ENCODE measurements around the gene KRTAP10-12.
"Not testable (repeated sequence)": the region's sequence is repeated elsewhere in the genome, so short reads cannot be mapped to it uniquely, and the experiment has no call there.

Gene KRTAP10-12, protein sequence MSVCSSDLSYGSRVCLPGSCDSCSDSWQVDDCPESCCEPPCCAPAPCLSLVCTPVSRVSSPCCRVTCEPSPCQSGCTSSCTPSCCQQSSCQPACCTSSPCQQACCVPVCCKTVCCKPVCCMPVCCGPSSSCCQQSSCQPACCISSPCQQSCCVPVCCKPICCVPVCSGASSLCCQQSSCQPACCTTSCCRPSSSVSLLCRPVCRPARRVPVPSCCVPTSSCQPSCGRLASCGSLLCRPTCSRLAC

DNA sequence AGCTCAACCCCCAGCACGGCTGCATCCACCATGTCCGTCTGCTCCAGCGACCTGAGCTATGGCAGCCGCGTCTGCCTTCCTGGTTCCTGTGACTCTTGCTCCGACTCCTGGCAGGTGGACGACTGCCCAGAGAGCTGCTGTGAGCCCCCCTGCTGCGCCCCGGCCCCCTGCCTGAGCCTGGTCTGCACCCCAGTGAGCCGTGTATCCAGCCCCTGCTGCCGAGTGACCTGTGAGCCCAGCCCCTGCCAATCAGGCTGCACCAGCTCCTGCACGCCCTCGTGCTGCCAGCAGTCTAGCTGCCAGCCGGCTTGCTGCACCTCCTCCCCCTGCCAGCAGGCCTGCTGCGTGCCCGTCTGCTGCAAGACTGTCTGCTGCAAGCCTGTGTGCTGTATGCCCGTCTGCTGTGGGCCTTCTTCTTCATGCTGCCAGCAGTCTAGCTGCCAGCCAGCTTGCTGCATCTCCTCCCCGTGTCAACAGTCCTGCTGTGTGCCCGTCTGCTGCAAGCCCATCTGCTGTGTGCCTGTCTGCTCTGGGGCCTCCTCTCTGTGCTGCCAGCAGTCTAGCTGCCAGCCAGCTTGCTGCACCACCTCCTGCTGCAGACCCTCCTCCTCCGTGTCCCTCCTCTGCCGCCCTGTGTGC is at the start of gene KRTAP10-12:
Gene KRTAP10-12 (plus strand): TSS at position 1 of the 639 bp plus-strand sequence. CDS start 30 bp downstream, at position 31.
- not testable (repeated sequence) for DNase-seq

DNA sequence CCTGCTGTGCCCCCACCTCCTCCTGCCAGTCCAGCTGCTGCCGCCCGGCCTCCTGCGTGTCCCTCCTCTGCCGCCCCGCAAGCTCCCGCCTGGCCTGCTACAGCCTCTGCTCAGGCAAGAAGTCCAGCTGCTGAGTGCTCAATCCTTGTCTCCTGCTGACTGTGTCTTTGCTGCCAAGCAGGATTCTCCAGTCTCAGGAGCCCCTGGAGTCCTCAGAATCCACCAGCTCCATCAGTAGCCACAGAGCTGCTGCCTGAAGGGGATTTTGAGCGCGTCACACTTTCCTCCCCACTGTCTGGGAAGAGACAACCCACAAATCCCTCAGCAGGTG is 49.8 kb upstream of the KRTAP10-12 start:
- DNase-seq: no peak

DNA sequence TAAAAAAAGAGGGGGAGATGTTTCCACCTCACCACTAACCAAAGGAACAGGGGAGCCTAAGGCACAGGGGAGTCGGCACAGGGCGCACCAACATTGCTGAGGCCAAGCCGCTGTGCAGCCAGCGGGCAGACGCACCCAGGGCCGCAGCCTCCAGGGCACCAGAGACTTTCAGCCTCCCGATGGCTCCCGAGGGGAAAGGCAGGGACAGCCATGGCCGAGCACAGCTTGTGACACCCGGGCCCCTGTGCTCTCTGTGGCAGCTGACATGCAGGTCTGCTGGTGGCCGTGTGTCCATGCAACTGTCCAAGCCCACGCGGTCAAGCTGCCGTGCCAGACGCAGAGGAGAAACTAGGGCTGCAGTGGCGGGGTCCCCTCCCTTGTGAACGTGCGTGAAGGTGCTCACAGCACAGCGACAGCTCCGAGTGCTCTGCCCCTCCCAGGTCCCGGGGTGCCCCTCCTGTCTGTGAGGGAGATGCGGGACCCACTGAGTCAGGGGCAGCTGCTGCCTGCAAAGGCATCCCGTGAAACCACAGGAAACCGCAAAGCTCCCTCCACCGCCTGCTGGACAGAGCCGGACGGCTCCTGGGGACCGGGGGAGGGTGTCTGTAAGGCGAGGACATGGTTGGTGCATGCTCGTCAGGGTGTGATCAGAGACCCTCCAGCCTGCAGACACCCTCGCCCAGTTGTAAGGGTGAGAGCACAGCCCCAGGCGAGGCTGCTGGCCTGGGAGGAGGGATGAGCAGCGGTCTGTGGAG is 48.2 kb upstream of the KRTAP10-12 start:
- no peak for DNase-seq

DNA sequence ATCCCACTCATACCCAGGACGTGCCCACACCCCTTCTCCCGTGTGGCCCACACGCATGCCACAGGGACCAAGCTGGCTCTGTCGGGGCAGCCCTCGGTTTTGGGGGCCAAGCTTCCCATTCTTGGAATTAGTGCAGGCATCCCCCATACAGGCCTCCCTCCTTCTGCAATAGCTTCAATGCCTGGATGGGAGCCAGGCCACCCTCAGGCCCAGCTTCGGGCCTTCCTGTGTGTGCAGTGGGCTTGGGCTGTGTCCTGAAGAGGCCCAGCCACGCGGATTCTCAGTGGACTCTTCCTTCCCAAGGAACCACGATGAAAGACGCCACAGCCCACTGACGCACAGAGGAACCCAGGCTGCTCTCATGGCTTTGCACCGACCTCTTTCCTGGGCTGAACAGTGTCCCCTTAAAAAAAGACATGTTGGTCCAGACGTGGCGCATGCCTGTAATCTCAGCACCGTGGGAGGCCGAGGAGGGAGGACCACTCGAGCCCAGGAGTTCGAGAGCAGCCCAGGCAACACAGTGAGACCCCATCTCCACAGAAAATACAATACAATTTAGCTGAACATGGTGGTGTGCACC is 47.4 kb upstream of the KRTAP10-12 start:
- DNase-seq: no peak

DNA sequence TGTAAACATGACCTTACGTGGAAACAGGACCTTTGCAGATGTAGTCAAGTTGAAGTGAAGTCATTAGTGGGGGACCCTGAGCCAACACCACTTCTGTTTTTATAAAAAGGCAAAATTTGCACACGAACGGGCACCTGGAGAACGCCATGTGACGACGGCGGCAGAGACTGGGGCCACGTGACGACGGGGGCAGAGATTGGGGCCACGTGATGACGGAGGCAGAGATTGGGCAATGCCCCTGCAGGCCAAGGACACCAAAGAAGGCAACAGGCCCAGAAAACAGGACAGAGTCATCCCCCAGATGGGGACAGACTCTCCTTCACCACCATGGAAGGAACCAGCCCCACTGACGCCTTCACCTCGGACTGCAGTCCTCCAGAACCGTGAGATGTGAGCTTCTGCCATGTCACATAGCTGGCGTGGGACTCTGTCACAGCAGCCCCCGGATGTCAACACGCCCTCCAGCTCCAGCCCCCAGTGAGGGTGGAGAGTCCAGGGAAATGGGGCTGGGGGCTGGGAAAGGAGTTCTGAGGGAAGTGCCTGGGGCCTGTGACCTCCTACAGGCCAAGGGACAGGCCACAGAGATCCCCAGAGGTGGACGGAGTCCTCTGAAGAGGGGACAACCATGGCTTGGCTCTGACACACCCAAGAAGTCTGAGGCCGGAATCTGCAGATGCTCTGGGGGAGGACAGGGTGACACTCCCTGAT is 46.6 kb upstream of the KRTAP10-12 start:
- no peak for DNase-seq

DNA sequence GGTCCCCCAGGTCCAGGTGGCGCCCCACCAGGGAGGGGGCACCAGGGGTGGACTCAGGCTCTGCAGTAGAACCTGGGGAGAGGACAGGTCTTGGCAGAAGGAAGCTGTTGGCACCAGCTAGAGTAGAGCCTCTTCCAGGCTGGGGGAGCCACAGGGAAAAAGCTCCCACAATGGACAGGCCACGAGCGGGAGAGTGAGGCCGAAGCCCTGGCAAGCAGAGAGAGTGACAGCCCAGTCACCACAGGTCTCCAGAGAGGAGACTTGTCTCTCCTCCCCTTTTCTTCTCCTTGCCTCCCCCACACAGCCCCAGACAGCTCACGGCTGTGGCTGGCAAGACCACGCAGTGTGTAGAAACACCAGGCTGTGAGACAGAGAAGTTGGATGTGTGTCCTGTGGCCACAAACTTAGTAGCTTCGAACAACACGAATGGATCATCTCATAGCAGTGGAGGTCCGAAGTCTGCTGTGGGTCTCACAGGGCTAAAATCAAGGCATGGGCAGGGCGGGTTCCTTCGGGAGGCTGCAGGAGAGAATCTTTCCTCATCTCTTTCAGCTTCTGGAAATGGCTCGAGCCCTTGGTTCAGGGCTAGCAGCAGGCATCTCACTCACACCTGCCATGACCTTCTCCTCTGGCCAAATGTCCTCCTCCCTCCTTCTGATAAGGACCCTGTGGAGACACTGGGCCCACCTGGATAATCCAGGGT is 45.8 kb upstream of the KRTAP10-12 start:
- no peak for DNase-seq

DNA sequence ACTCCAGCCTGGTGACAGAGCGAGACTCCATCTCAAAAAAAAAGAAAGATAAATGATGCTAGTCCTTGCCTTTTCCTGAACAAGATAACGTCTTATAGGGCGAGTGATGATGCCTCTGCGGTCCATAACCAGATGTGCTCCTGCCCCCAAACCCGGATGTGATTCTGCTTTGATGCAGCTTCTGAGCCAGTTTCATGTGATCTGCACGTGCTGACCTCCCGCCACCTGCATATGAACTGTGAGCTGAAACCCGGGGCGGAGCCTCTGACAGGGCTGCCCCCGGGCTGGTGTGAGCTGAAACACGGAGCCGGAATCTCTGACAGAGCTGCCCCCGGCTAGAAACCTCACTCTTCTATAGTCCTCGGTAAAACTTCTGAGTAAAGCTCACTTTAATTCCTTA is 43.8 kb upstream of the KRTAP10-12 start:
- DNase-seq: no peak

DNA sequence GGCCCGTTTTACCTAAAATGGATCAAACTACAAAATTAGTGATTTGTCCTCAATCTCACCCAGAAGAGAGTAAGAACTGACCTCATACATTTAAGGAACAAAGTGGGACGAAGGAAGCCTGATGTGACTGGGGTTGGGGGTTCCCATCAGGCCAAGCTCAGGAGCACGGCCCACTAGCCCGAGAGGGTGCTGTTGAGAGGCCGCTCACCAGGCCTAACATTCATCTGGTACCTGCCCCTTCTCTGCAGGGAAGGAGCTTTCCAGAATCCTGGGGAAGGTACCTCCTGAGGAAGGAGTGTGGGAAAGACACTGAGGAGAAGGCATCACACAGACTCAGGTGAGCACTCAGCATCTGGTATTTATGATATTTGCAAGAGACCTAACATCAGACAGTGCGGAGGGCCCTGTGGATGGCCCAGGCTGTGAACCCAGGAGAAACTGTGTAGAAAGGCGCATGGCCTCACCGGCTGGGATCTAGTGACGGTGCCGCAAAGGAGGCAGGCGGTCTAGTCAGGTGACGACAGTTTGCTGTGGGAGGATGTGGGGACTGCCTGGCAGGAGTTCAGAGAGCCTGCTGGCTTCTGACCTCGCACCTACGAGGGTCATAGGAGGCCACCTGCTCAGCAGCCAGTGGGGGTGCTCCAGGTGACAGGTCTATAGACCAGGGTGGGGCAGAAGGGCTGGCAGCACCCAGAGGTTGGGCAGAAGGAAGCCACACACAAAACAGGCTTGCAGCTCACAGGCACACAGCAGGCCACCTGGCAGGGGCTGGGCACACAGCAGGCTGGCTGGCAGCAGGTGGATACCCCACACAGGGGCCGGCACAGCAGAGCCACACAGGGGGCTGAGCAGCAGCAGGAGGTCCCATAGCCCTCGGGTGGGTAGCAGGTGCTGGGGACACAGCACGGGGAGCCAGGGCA is 43.1 kb upstream of the KRTAP10-12 start:
- peak; percentile 77 for DNase-seq

DNA sequence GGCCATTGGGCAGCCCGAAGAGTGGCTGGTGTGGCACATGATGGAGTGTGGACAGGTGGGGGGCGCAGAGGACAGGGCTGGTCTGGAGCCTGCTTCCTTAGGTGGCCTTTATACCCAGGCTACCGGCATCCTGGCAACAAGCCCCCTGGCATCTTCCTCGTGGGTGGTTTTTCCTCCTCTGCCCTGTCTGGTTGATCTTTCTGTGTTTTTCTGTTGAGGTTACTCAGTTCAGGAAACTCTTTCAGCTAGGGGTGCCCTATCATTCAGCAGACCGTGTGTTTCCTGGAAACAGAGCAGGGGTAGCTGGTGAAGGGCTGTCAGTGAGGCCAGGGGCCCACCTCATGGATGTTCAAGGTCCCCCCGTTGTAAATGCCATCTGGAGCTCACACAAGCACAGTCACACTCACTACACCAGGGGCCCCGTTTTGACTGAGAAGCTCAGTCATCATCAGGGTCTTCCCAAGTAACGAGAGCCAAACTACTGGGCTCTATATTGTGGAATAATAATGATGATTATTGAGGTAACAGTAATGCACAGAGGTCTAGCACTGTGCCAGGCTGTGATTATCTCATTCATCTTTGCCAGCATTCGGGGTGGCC is 42.3 kb upstream of the KRTAP10-12 start, which contains the start of gene KRTAP12-4:
Gene KRTAP12-4 (minus strand): TSS at position 84 of the 600 bp plus-strand sequence. CDS start 45 bp downstream, at position 39.
- DNase-seq: peak; percentile 5

DNA sequence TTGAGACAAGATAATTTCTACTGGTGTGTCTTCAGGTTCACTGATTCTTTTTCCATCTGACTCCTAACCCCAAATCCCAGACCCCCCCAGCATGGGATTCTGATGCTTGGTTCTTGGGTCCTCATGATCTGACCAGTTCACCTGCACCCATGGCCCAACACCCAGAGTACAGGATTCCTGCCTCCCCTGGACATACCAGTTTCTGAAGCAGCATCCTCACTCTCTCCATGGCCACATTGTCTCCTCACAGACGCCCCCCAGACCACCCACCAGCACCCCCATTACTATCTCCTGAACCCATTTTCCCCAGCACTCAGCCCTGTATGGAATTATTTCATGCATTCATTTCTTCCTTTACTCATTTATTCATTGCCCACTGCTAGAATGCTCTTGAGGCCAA is 40.1 kb upstream of the KRTAP10-12 start:
- no peak for DNase-seq

DNA sequence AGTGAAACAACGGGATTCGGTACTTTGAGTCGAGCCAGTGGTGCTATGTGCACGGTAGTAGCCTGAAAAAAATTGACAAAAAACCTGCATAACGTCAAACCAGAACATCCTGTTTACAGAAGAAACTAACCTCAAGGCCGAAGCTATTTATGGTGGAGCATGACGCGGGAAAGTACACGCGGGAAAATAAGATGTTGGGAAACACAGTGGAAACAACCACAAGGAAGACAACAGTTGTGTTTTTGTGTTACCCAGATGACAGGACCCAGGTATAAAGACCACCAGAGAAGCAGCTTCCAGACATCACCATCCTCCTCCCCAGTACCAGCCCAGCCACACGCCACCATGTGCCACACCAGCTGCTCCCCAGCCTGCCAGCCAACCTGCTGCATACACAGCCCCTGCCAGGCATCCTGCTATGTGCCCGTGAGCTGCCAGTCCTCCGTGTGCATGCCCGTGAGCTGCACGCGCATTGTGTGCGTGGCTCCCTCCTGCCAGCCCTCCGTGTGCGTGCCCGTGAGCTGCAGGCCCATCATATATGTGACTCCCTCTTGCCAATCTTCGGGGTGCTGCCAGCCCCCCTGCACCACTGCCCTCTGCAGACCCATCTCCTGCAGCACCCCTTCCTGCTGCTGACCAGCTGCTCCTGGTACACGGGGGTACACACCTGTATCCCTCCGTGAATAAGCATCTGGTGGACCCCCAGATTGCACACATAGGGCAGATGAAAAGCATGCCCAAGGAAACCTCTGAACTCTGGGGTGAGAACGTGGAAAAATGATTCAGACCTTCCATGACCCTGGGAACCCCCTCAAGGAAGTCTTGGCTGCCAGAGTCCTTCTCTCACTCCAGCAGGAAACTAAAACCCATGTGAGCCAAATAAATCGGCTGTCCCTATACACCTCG is 39.1 kb upstream of the KRTAP10-12 start, which contains the start of gene KRTAP12-3:
Gene KRTAP12-3 (plus strand): TSS at position 298 of the 906 bp plus-strand sequence. CDS start 48 bp downstream, at position 346.
- peak; percentile 80 for DNase-seq

DNA sequence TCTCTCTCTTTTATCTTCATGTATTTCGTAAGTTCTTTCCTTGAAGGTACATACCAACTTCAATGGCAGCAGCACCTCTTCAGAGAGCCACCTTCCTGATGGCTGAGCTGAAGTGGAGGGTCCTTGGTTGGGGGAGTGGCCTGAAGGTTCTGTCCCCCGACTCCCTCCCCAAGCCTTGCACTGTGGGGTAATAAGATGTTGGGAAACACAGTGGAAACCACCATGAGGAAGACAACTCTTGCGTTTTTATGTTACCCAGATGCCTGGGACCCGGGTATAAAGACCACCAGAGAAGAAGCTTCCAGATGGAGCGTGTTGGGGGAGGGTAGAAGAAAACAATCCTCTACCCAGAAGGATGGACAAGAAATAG is 38.4 kb upstream of the KRTAP10-12 start:
- DNase-seq: no peak

DNA sequence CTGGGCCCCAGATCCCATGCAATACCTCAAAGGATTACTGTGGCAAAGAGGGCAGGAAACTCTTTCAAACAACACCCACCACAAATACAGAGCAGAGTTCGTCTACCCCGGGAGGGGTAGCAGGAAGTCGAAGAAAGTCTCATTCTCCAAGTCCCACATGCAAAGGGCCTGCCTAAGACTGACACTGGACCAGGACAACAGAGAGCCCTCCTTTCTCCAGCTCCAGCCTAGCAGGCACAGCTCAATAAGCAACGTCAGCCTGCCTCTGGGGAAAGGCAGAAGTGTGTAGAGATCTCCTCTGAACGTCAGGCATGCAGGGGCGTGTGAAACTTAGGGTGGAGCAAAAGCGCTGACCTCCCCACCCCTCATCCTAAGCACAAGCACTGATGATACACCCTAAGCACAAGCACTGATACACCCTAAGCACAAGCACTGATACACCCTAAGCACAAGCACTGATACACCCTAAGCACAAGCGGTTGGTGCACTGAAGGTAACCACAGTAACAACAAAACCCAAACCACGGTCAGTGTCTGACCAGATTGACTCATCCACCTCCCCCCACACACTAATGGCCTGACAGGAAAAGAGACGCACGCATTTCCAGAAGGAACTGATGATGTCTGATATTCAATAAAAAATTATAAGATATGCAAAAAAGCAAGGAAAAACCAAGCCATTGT is 37.9 kb upstream of the KRTAP10-12 start:
- peak; percentile 34 for DNase-seq

DNA sequence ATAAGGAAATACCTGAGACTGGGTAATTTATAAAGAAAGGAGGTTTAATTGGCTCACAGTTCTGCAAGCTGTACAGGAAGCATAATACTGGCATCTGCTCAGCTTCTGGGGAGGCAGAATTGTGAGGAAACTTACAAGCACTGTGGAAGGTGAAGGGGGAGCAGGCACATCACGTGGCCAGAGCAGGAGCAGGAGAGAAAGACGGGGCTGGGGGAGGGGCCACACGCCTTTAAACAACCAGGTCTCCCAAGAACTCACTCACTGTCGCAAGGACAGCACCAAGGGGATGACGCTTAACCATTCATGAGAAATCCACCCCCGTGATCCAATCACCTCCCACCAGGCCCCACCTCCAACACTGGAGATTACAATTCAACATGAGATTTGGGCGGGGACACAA is 35.4 kb upstream of the KRTAP10-12 start:
- DNase-seq: not testable (repeated sequence)

DNA sequence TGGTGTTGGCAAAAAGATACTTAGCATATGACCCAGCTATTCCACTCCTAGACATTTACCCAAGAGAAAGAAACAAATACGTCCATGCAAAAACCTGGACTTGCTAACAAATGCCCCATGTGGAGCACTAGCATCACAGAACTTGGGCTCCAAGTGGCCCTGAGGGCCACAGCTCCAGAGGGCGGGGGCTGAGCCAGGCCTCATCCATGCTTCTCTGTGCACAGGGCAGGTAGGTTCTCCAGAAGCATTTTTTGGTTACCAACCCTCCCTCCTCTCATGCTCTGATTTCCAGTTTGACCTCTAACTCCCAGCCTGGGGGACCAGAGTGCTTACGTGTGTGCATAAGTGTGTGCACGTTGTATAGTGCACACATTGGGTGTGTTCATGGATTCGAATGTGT is 32.3 kb upstream of the KRTAP10-12 start:
- no peak for DNase-seq

DNA sequence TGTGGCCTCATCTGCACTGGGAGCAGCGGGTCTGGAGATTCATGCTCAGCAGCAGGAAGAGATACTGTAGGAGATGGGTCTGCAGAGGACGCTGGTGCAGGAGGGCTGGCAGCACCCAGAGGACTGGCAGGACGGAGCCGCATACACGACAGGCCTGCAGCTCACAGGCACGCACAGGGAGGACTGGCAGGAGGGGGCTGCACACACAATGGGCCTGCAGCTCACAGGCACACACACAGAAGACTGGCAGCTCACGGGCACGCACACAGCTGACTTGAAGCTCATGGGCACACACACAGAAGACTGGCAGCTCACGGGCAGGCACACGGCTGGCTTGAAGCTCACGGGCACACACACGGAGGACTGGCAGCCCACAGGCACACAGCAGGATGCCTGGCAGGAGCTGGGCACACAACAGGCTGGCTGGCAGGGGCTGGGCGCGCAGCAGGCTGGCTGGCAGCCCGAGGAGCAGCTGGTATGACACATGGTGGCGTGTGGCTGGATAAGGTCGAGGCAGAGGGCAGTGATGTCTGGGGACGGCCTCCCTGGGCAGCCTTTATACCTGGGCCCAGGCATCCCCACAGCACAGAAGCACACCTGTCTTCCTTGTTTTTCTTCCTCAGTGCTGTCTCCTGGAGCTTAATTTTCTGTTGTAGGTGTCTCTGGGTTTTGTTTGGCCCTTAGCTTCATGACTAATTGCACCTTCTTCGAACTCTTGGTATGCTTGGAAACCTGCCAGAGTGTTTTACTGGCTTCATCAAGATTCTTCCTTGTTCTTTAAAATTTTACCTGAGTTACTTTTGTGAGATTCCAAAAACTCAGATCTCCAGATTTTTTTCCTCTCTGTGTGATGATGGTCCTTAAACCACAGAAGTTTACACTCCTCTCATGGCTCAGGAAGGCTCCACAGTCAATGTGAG is 30.3 kb upstream of the KRTAP10-12 start, which contains the start of gene KRTAP12-2:
Gene KRTAP12-2 (minus strand): TSS at position 527 of the 920 bp plus-strand sequence. CDS start 41 bp downstream, at position 486.
- no peak for DNase-seq

DNA sequence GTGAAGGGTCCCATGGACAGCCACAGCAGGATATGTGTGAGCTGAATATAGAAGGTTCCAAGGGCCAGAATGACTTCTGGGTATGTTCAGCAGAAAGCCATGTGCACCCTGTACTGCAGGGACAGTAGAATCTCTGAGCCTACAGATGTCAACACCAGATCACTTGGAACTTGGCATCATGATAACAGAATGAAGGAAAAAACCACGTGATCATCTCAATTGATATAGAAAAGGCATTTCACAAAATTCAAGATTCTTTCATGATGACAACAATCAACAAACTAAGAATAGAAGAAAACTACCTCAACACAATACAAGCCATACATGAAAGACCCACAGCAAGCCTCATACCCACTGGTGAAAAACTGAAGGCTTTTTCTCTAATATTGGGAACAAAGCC is 29.4 kb upstream of the KRTAP10-12 start:
- DNase-seq: no peak

Measured in CD4-positive, alpha-beta T cell treated with Interleukin-12 subunit alpha and Interleukin-12 subunit beta, for 1 hour (primary cell).